Uterus (tissue), 2 donors: ENCODE data around the gene RBFOX2.

Experiments used
- CTCF ChIP-seq, 4 experiments: fragments of 200-600 bp in 2 of 4; fragments of 450-650 bp in 2 of 4; sonication (generic) in 2 of 4; IDR thresholded peaks; one replicate each; pipeline ENCODE4 v1.5.1; 2016 to 2019; ENCODE audit warnings: antibody characterized with exemption in 4 of 4, mild to moderate bottlenecking in 2 of 4, moderate library complexity in 1 of 4
- POLR2A ChIP-seq, 2 donors: fragments of 450-650 bp; IDR thresholded peaks; one replicate each; pipeline ENCODE4 v1.6.1; 2016; ENCODE audit warnings: antibody characterized with exemption in 2 of 2, mild to moderate bottlenecking in 1 of 2, moderate library complexity in 1 of 2

GRCh38 chr22:35733791-35734516 lies 294.7 kb downstream of the RBFOX2 start:
- TF ChIP-seq CTCF (IDR thresholded peaks at IDR 0.05) (no peak), POLR2A (IDR thresholded peaks at IDR 0.05) (no peak)
